GM18907 (cell line): ENCODE measurements around the gene GNAL.
"Not testable (repeated sequence)": the region's sequence is repeated elsewhere in the genome, so short reads cannot be mapped to it uniquely, and the experiment has no call there.

Experiments used
- ATAC-seq: cut with Tn5 transposase; IDR thresholded peaks from one replicate; pipeline ENCODE4 v1.9.1; 2021; ENCODE audit warnings: mild to moderate bottlenecking, moderate library complexity; ENCODE audit not compliant: unreplicated experiment

GNAL gene

GRCh38 chr18:11844436-11844835 lies 155.4 kb downstream of the GNAL start:
- ATAC-seq: no peak

GRCh38 chr18:11845654-11846053 lies 156.6 kb downstream of the GNAL start:
- ATAC-seq: no peak

GRCh38 chr18:11847811-11848210 lies 158.7 kb downstream of the GNAL start:
- no peak for ATAC-seq

GRCh38 chr18:11849279-11849678 lies 160.2 kb downstream of the GNAL start:
- ATAC-seq: no peak

GRCh38 chr18:11849841-11850634 lies 161.0 kb downstream of the GNAL start:
- no peak for ATAC-seq

GRCh38 chr18:11850821-11851145 lies 161.7 kb downstream of the GNAL start:
- peak; percentile 42 for ATAC-seq

GRCh38 chr18:11851146-11851805 lies 162.2 kb downstream of the GNAL start, which contains the start of gene CHMP1B:
CHMP1B (plus strand) TSS chr18:11851413; CDS start chr18:11851512, 99 bp downstream.
- peak; percentile 91 for ATAC-seq

- peak; percentile 24 for ATAC-seq
Measured at GRCh38 chr18:11851806-11852337, 162.8 kb downstream of the GNAL start.

GRCh38 chr18:11854554-11854953 lies 165.5 kb downstream of the GNAL start:
- not testable (repeated sequence) for ATAC-seq

GRCh38 chr18:11857177-11857887 lies 168.3 kb downstream of the GNAL start:
- ATAC-seq: no peak

GRCh38 chr18:11859282-11859830 lies 170.3 kb downstream of the GNAL start:
- no peak for ATAC-seq

- no peak for ATAC-seq
Measured at GRCh38 chr18:11859903-11860407, 170.9 kb downstream of the GNAL start.

GRCh38 chr18:11860594-11861450 lies 171.8 kb downstream of the GNAL start:
- no peak for ATAC-seq

GRCh38 chr18:11861583-11862288 lies 172.7 kb downstream of the GNAL start:
- ATAC-seq: no peak

- ATAC-seq: no peak
Measured at GRCh38 chr18:11862468-11863137, 173.5 kb downstream of the GNAL start.

GRCh38 chr18:11864471-11864870 lies 175.4 kb downstream of the GNAL start:
- ATAC-seq: no peak

- ATAC-seq: no peak
Measured at GRCh38 chr18:11865071-11865470, 176.0 kb downstream of the GNAL start.

- no peak for ATAC-seq
Measured at GRCh38 chr18:11866329-11866728, 177.3 kb downstream of the GNAL start.

GRCh38 chr18:11866764-11867163 lies 177.7 kb downstream of the GNAL start:
- ATAC-seq: no peak
